Neural cell (in vitro differentiated cells): ENCODE measurements around the gene EXPH5. TPM values are rescaled to one million over a fixed set of nuclear protein-coding genes. Genes with fewer than 3 reads are reported as not detected.
A peak's percentile ranks its signal among the peaks of the same experiment; 100 is the strongest.

Source experiments
- H2AFZ ChIP-seq: fragments of 200-600, 300-800 bp; sonication (generic), shearing (Covaris generic); 2 replicates; pipeline ENCODE4 v1.6.0; 2014; ENCODE audit warnings: low read depth, mild to moderate bottlenecking, antibody characterized with exemption, low read length, moderate library complexity
- H3F3A ChIP-seq: fragments of 200-600 bp; shearing (Covaris generic); 2 replicates; pipeline ENCODE4 v1.6.1; 2016; ENCODE audit warnings: mild to moderate bottlenecking, moderate library complexity, mixed read lengths, antibody characterized with exemption, low read length; ENCODE audit not compliant: insufficient read depth, poor library complexity, severe bottlenecking
- H3K27ac ChIP-seq: fragments of 200-600, 300-800 bp; sonication (generic), shearing (Covaris generic); 2 replicates; pipeline ENCODE4 v1.5.1; 2014; ENCODE audit warnings: mild to moderate bottlenecking, low read length, moderate library complexity
- H3K27me3 ChIP-seq: fragments of 300-800, 200-600 bp; sonication (generic), shearing (Covaris generic); 2 replicates; pipeline ENCODE4 v1.6.0; 2014; ENCODE audit warnings: mild to moderate bottlenecking, low read depth, low read length, moderate library complexity; ENCODE audit not compliant: insufficient read depth
- H3K36me3 ChIP-seq: fragments of 300-800, 200-600 bp; sonication (generic), shearing (Covaris generic); 2 replicates; pipeline ENCODE4 v1.5.1; 2014; ENCODE audit warnings: mild to moderate bottlenecking, antibody characterized with exemption, low read length, moderate library complexity; ENCODE audit not compliant: insufficient read depth
- H3K4me2 ChIP-seq: fragments of 300-800, 200-600 bp; sonication (generic), shearing (Covaris generic); 2 replicates; pipeline ENCODE4 v1.6.0; 2014; ENCODE audit warnings: mild to moderate bottlenecking, low read length
- H3K4me3 ChIP-seq: fragments of 300-800, 200-600 bp; sonication (generic), shearing (Covaris generic); 2 replicates; pipeline ENCODE4 v1.5.1; 2014; ENCODE audit warnings: mild to moderate bottlenecking, low read length, moderate library complexity
- H3K79me2 ChIP-seq: fragments of 200-600 bp; shearing (Covaris generic); replicated peaks from 2 replicates; pipeline ENCODE4 v1.6.0; 2014; ENCODE audit warnings: mild to moderate bottlenecking, low read length, moderate library complexity; ENCODE audit not compliant: insufficient read depth
- H3K9ac ChIP-seq: fragments of 300-800, 200-600 bp; sonication (generic), shearing (Covaris generic); 2 replicates; pipeline ENCODE4 v1.6.1; 2016; ENCODE audit warnings: mild to moderate bottlenecking, low read length, mixed read lengths
- H3K9me2 ChIP-seq: fragments of 200-600 bp; shearing (Covaris generic); 2 replicates; pipeline ENCODE4 v1.6.1; 2016; ENCODE audit warnings: mild to moderate bottlenecking, low read length, mixed read lengths; ENCODE audit not compliant: insufficient read depth
- H3K9me3 ChIP-seq: fragments of 200-600, 300-800 bp; sonication (generic), shearing (Covaris generic); 2 replicates; pipeline ENCODE4 v1.6.1; 2016; ENCODE audit warnings: mild to moderate bottlenecking, mixed run types, low read length, moderate library complexity, mixed read lengths
- H4K20me1 ChIP-seq: fragments of 200-600 bp; shearing (Covaris generic); 2 replicates; pipeline ENCODE4 v1.6.1; 2016; ENCODE audit warnings: mild to moderate bottlenecking, mixed run types; ENCODE audit not compliant: insufficient read depth
- EP300 ChIP-seq: fragments of 450-650 bp; conservative IDR thresholded peaks from 2 replicates; pipeline ENCODE4 v1.6.1; 2014; ENCODE audit warnings: antibody characterized with exemption, mild to moderate bottlenecking, moderate library complexity; ENCODE audit not compliant: poor library complexity, severe bottlenecking
- EZH2 ChIP-seq: fragments of 200-600, 300-800 bp; shearing (Covaris generic), sonication (generic); IDR thresholded peaks from 2 replicates; pipeline ENCODE4 v1.6.1; 2014; ENCODE audit warnings: antibody characterized with exemption, low read length, borderline replicate concordance, mild to moderate bottlenecking; ENCODE audit not compliant: insufficient read depth, poor library complexity, severe bottlenecking
- MXI1 ChIP-seq: fragments of 450-650 bp; conservative IDR thresholded peaks from 2 replicates; pipeline ENCODE4 v1.6.1; 2014; ENCODE audit warnings: antibody characterized with exemption, mild to moderate bottlenecking; ENCODE audit not compliant: poor library complexity, severe bottlenecking
- POLR2AphosphoS5 ChIP-seq: IDR thresholded peaks from 2 replicates; pipeline ENCODE4 v1.6.1; 2012
- RAD21 ChIP-seq: fragments of 450-650 bp; conservative IDR thresholded peaks from 2 replicates; pipeline ENCODE4 v1.6.1; 2014; ENCODE audit warnings: antibody characterized with exemption, mild to moderate bottlenecking, moderate library complexity
- SMC3 ChIP-seq: fragments of 450-650 bp; conservative IDR thresholded peaks from 2 replicates; pipeline ENCODE4 v1.6.1; 2014; ENCODE audit warnings: antibody characterized with exemption, mild to moderate bottlenecking, moderate library complexity; ENCODE audit not compliant: poor library complexity
- TAF1 ChIP-seq: IDR thresholded peaks from 2 replicates; pipeline ENCODE4 v1.6.1; 2012; ENCODE audit warnings: low read depth
- polyA plus RNA-seq: library from polyadenylated mRNA; depleted of rRNA; stranded (reverse); fragments of >200 nt; gene quantifications from 2 replicates; pipeline ENCODE4 v1.2.3, GENCODE V29; 2014
- TF ChIP-seq, protein P1 (sequence below): IDR thresholded peaks from 2 replicates; pipeline ENCODE4 v1.6.1; 2012; ENCODE audit warnings: borderline replicate concordance
- TF ChIP-seq, protein P2 (sequence below): fragments of 450-650 bp; IDR thresholded peaks from 2 replicates; pipeline ENCODE4 v1.5.1; 2014; ENCODE audit warnings: antibody characterized with exemption, mild to moderate bottlenecking, moderate library complexity; ENCODE audit not compliant: poor library complexity, severe bottlenecking

Gene EXPH5
- polyA plus RNA-seq, 1 donor from 2014 or later = not detected

DNA sequence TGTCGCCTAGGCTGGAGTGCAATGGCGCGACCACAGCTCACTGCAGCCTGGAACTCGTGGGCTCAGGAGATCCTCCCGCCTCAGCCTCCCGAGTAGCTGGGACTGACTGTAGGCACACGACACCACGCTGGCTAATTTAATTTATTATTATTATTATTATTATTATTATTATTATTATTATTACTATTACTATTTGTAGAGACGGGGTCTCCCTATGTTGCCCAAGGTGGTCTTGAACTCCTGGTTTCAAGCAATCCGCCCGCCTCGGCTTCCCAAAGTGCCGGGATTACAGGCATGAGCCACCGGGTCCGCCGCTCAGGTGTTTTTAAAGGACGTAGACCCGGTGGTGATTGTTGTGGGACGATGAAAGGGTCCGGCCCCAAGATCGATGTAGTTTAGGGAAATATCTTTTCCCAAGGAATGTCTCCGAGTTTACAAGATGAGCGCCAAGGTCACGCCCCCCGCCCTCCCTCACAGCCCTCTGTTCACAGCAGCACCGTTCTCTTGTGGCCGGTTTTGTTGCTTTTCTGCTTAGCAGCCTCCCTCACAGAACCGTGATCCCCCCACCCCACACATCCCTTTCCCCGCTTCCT is 94.7 kb downstream of the EXPH5 start:
- Histone ChIP-seq H3K4me3 (peak overlapping the region; percentile 67), H3K27ac (no peak overlapping the region), H3K79me2 (no peaks in the 10 kb centered on the region), H3K9me3 (no peaks in the 10 kb centered on the region), H3F3A (no peaks in the 10 kb centered on the region), H2AFZ (no peak overlapping the region), H3K4me2 (no peak overlapping the region), H4K20me1 (no peaks in the 10 kb centered on the region), H3K9ac (no peak overlapping the region), H3K27me3 (peaks cover 19% of the 10 kb centered on the region), H3K9me2 (no peaks in the 10 kb centered on the region), H3K36me3 (no peaks in the 10 kb centered on the region)
- TF ChIP-seq, protein P1, sequence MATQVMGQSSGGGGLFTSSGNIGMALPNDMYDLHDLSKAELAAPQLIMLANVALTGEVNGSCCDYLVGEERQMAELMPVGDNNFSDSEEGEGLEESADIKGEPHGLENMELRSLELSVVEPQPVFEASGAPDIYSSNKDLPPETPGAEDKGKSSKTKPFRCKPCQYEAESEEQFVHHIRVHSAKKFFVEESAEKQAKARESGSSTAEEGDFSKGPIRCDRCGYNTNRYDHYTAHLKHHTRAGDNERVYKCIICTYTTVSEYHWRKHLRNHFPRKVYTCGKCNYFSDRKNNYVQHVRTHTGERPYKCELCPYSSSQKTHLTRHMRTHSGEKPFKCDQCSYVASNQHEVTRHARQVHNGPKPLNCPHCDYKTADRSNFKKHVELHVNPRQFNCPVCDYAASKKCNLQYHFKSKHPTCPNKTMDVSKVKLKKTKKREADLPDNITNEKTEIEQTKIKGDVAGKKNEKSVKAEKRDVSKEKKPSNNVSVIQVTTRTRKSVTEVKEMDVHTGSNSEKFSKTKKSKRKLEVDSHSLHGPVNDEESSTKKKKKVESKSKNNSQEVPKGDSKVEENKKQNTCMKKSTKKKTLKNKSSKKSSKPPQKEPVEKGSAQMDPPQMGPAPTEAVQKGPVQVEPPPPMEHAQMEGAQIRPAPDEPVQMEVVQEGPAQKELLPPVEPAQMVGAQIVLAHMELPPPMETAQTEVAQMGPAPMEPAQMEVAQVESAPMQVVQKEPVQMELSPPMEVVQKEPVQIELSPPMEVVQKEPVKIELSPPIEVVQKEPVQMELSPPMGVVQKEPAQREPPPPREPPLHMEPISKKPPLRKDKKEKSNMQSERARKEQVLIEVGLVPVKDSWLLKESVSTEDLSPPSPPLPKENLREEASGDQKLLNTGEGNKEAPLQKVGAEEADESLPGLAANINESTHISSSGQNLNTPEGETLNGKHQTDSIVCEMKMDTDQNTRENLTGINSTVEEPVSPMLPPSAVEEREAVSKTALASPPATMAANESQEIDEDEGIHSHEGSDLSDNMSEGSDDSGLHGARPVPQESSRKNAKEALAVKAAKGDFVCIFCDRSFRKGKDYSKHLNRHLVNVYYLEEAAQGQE = no peak
- no peak for TF ChIP-seq TAF1
- TF ChIP-seq, protein P2, sequence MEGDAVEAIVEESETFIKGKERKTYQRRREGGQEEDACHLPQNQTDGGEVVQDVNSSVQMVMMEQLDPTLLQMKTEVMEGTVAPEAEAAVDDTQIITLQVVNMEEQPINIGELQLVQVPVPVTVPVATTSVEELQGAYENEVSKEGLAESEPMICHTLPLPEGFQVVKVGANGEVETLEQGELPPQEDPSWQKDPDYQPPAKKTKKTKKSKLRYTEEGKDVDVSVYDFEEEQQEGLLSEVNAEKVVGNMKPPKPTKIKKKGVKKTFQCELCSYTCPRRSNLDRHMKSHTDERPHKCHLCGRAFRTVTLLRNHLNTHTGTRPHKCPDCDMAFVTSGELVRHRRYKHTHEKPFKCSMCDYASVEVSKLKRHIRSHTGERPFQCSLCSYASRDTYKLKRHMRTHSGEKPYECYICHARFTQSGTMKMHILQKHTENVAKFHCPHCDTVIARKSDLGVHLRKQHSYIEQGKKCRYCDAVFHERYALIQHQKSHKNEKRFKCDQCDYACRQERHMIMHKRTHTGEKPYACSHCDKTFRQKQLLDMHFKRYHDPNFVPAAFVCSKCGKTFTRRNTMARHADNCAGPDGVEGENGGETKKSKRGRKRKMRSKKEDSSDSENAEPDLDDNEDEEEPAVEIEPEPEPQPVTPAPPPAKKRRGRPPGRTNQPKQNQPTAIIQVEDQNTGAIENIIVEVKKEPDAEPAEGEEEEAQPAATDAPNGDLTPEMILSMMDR = no peak
- no peak for TF ChIP-seq MXI1
- no peak for TF ChIP-seq RAD21
- no peak for TF ChIP-seq SMC3
- no peak for TF ChIP-seq POLR2AphosphoS5
- no peak for TF ChIP-seq EZH2
- no peak for TF ChIP-seq EP300

DNA sequence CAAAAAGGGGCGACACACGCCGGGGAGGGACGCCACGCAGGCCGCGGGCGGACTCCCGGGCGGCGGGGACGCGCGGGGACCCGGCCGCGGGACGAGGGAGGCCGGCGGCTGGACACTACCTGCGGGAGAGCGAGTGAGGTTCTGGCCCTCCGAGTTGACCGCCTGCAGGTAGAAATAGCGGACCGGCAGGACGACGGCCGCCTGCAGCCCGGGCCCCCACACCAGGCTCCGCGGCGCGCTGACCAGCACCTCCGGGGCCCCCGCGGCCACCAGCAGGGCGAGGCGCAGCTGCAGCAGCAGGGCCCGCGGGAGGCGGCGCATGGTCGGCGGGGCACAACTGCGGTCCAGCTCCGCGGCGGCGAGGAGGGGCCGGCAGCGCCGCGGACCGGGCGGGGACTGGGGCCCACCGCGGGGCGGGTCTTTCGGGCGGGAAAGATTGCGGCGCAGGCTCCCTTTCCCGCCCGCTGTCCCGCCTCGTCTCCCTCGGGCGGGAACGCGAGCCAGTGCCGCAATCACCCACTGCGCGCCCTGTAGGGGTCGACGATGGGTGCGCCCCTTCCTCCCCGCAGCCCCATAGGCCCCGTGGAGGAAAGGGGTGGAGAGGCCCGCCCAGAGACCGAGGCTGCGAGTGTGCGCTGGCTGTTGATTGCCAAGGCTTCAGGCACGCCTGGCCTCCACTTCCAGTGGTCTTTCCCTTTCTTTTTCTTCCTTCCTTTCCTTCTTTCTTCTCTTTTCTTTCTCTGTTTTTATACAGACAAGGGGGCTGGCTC is 95.3 kb downstream of the EXPH5 start, which contains the start of gene POGLUT3:
Gene POGLUT3, minus strand, starts transcription at position 339 of the 770 bp plus-strand sequence. Its CDS starts 18 bp downstream, at position 321.
- Histone ChIP-seq H3K79me2 (no peaks in the 10 kb centered on the region), H3K9ac (peak within 1 kb of the TSS; percentile 28)

More for the DNA sequence above, 95.3 kb downstream of the EXPH5 start, which contains the start of gene POGLUT3:
- Histone ChIP-seq H3K9me3 (no peaks in the 10 kb centered on the region), H2AFZ (no peak within 1 kb of the TSS), H3K4me2 (no peak within 1 kb of the TSS), H3K27ac (no peak within 1 kb of the TSS), H3F3A (no peaks in the 10 kb centered on the region), H3K36me3 (no peaks in the 10 kb centered on the region), H3K27me3 (peaks cover 19% of the 10 kb centered on the region), H4K20me1 (no peaks in the 10 kb centered on the region), H3K9me2 (no peaks in the 10 kb centered on the region), H3K4me3 (peak within 1 kb of the TSS; percentile 67)
- TF ChIP-seq, protein P2 = peak; percentile 10
- TF ChIP-seq SMC3 = no peak
